Gastrocnemius medialis (tissue), 4 donors: ENCODE data around the gene CHAD.

Experiments
- POLR2A ChIP-seq, 2 donors: fragments of 450-650 bp; IDR thresholded peaks; one replicate each; pipeline ENCODE4 v1.6.1; 2017; ENCODE audit warnings: antibody characterized with exemption in 2 of 2, mild to moderate bottlenecking in 2 of 2, moderate library complexity in 2 of 2
- TF ChIP-seq, protein P1 (sequence below), 5 experiments: fragments of 450-650 bp in 3 of 5; fragments of 200-600 bp in 2 of 5; sonication (generic) in 2 of 5; IDR thresholded peaks in 4 of 5; conservative IDR thresholded peaks in 1 of 5; 1 replicate in 4 of 5; 2 replicates in 1 of 5; pipeline ENCODE4 v1.5.1; 2016 to 2019; ENCODE audit warnings: antibody characterized with exemption in 5 of 5, mild to moderate bottlenecking in 3 of 5, moderate library complexity in 3 of 5

DNA sequence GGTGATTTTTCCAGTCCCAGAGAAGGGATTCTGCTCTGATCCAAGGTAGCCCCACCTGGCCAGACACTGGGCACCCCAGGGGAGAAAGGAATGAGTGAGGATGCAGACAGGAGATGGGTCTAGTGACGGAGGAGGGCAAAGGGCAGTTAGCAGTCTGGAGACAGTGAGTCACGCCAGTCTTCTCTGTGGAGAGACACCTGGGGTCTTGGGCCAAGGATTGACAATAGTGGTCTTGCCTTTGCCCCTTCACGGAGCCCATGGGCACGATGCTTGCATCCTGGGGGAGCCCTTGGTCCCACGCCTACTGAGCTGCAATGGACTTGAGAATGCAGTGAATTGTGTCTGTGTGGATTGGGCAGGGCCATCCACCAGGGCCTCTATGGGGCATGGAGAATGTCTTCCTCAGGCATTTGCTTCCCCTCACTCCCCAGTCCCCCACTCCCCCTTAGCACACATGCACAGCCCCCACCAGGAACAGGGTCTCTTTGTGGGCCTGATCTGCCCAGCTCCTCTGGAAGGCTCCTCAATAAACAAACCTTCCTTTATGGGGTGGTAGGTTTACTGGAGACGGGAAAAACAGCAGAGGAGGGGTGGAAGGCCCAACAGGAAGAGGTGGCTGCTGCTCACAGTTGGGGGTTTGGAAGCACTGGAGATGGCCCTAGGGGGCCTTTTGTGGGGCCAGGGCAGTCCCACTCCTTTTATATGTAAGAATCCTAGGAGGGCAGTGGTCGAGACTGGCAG, 1.4 kb downstream of the CHAD start:
- TF ChIP-seq POLR2A (IDR thresholded peaks at IDR 0.05), result no peak
- TF ChIP-seq, protein P1, sequence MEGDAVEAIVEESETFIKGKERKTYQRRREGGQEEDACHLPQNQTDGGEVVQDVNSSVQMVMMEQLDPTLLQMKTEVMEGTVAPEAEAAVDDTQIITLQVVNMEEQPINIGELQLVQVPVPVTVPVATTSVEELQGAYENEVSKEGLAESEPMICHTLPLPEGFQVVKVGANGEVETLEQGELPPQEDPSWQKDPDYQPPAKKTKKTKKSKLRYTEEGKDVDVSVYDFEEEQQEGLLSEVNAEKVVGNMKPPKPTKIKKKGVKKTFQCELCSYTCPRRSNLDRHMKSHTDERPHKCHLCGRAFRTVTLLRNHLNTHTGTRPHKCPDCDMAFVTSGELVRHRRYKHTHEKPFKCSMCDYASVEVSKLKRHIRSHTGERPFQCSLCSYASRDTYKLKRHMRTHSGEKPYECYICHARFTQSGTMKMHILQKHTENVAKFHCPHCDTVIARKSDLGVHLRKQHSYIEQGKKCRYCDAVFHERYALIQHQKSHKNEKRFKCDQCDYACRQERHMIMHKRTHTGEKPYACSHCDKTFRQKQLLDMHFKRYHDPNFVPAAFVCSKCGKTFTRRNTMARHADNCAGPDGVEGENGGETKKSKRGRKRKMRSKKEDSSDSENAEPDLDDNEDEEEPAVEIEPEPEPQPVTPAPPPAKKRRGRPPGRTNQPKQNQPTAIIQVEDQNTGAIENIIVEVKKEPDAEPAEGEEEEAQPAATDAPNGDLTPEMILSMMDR (IDR thresholded peaks at IDR 0.05 in 4 of 5, conservative IDR thresholded peaks at IDR 0.05 in 1 of 5), result no peak
